Psoas muscle (tissue), 8 donors: ENCODE results near the gene CRYGS. TPM values are rescaled to one million over a fixed set of nuclear protein-coding genes. Genes with fewer than 3 reads are reported as not detected.

Experiments
- ATAC-seq, 4 donors: fragments of 200-7000 bp; cut with Tn5 transposase; one replicate each; pipeline ENCODE4 v1.9.1; 2020; ENCODE audit warnings: moderate library complexity in 3 of 4, mild to moderate bottlenecking in 2 of 4
- DNase-seq, 2 donors: peaks; one replicate each; pipeline ENCODE4 v3.0.0-alpha.2; 2020
- H3K27ac ChIP-seq: fragments of 200-600 bp; one replicate; pipeline ENCODE4 v1.8.0; 2022
- H3K27me3 ChIP-seq, 3 donors: fragments of 200-600 bp in 1 of 3; one replicate each; pipeline versions ENCODE4 v1.6.1 to v1.8.0; 2013 to 2022; ENCODE audit warnings: low read length in 2 of 3, mild to moderate bottlenecking in 2 of 3, moderate library complexity in 1 of 3; ENCODE audit not compliant: insufficient read depth in 3 of 3
- H3K36me3 ChIP-seq, 2 donors: fragments of 200-600 bp in 1 of 2; one replicate each; pipeline versions ENCODE4 v1.6.1 to v1.8.0; 2013 to 2022; ENCODE audit warnings: low read depth in 1 of 2, mild to moderate bottlenecking in 1 of 2, moderate library complexity in 1 of 2; ENCODE audit not compliant: insufficient read depth in 1 of 2
- H3K4me1 ChIP-seq: fragments of 200-600 bp; one replicate; pipeline ENCODE4 v1.8.0; 2022
- H3K4me3 ChIP-seq: fragments of 200-600 bp; one replicate; pipeline ENCODE4 v1.8.0; 2022; ENCODE audit warnings: mild to moderate bottlenecking
- H3K9me3 ChIP-seq: fragments of 200-600 bp; one replicate; pipeline ENCODE4 v1.8.0; 2022
- CTCF ChIP-seq: fragments of 200-600 bp; IDR thresholded peaks from one replicate; pipeline ENCODE4 v1.8.0; 2022; ENCODE audit warnings: antibody characterized with exemption
- whole genome bisulfite sequencing, 3 donors: extraction: QIAGEN DNeasy Blood & Tissue Kit; methylation state at CpG; one replicate each; pipeline versions ENCODE4 v1.1.6 to v1.1.7; 2013; 5-methylcytosine and 5-hydroxymethylcytosine counted together
- intact Hi-C, 2 donors: fragments of 100-400 bp; cut with DNase I; formaldehyde crosslinking; loops; one replicate each; pipeline versions ENCODE4 v1.11.0 to v1.14.2; 2022
- polyA plus RNA-seq, 3 donors: library from polyadenylated mRNA; stranded (reverse); fragments of 200-250 nt; gene quantifications; one replicate each; pipeline ENCODE4 v1.2.3, GENCODE V29; 2013
- total RNA-seq, 4 donors: library from RNA; stranded (reverse); fragmentation: NEBNext Ultra II Directional in 2 of 4; extraction: Animal tissue kit (Norgen Biotek cat#: 25700) in 2 of 4; gene quantifications; one replicate each; pipeline versions ENCODE4 v1.2.1 to v1.2.4, GENCODE V29; 2021 to 2023
- donor health status: healthy with polysubstance abuse.
- donor health status: DM: no; HTN: no; CAD: no; lungs with moderate emphysema.
- donor health status: Bipolar disorder and iron deficiency.
- donor health status: healthy.
- donor health status: DM: yes; HTN: yes; CAD: no.
- donor health status: DM: no; HTN: no; CAD: no.
- donor health status: DM: no; HTN: no; CAD: no.
- donor health status: DM: yes; HTN: yes; CAD: no.

The CRYGS gene
- total and polyA plus RNA-seq, 7 donors = 0.30 to 1.0 (median 0.56) TPM

DNA sequence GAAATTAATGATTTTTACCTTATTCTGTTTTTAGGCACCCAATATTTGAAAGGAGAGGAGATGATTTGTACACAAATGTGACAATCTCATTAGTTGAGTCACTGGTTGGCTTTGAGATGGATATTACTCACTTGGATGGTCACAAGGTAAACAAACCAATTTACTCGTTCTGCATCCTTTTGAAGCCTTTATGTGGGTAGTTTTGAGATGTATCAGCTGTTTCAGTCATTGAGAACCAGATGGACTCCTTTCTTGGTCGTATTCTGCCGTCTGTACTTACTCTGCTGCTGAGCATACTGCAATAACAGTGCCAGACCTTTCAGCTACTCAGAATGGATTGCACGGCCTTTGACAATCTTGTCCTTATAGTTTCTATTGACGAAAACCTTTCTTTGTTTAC lies 39.7 kb upstream of the CRYGS start:
- intact Hi-C loops = no loop called here
- no peak for DNase-seq
- Histone ChIP-seq H3K9me3 (no peaks in the 10 kb centered on the region), H3K4me3 (no peak overlapping the region), H3K27ac (no peak overlapping the region), H3K4me1 (no peaks in the 10 kb centered on the region), H3K27me3 (no peaks in the 10 kb centered on the region), H3K36me3 (peaks cover 14 to 76% of the 10 kb centered on the region in 2 donors)
- 72 to 79% (median 75%) methylated on average over 5 of the region's 5 CpGs for WGBS, 3 donors
- no peak for TF ChIP-seq CTCF
- ATAC-seq = no peak

DNA sequence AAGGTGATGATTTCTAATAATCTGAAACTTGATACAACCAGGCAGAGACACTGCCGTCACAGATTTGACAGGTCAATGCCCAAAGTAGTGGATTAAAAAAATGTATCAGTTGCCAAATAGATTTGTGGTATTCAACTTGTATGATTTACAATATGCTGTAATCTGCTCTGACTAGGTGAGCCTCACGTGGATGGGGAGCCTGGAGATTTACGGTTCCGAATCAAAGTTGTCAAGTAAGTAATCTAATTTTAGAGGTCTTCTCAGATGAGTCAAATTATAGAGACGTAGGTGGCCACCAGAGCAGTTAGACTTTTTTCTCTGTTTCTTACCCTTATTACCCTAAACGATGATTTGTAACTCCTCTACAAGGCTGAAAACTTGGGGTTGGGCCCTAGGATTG lies 38.4 kb upstream of the CRYGS start:
- H3K36me3 ChIP-seq = peaks cover 14 to 89% of the 10 kb centered on the region in 2 donors
- ATAC-seq = no peak
- no peaks in the 10 kb centered on the region for H3K4me1 ChIP-seq
- H3K9me3 ChIP-seq = no peaks in the 10 kb centered on the region
- H3K27me3 ChIP-seq = no peaks in the 10 kb centered on the region
- H3K4me3 ChIP-seq = no peak overlapping the region
- DNase-seq = no peak
- no peak for TF ChIP-seq CTCF
- no peak overlapping the region for H3K27ac ChIP-seq
- 88 to 93% (median 92%) methylated on average over 6 of the region's 6 CpGs for WGBS, 3 donors
- intact Hi-C loops = no loop called here

DNA sequence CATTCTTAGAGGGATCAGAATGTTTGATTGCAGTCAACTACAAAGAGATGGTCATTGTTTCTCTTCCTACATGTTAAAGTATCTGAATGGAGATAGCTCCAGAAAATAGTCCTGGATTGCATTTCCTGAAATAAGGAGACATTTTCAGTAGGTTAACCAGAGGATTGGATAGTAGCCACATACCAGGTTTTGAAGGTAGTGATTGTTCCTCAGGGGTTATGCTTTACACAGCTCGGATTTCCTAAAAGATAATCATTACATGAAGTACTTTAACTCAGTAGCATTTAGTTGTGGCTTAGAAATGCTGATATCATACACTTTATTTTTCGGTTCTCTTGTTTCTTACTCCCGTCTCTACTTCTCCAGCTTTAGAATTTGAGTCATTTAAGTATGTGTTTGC lies 36.6 kb upstream of the CRYGS start:
- intact Hi-C loops = no loop called here
- Histone ChIP-seq H3K27ac (no peak overlapping the region), H3K4me3 (no peak overlapping the region), H3K36me3 (peaks cover 14 to 100% of the 10 kb centered on the region in 2 donors), H3K27me3 (no peaks in the 10 kb centered on the region), H3K4me1 (no peaks in the 10 kb centered on the region), H3K9me3 (no peaks in the 10 kb centered on the region)
- no peak for DNase-seq
- no peak for ATAC-seq
- WGBS, 3 donors = 90 to 93% (median 93%) methylated on average over 3 of the region's 3 CpGs
- TF ChIP-seq CTCF = no peak

DNA sequence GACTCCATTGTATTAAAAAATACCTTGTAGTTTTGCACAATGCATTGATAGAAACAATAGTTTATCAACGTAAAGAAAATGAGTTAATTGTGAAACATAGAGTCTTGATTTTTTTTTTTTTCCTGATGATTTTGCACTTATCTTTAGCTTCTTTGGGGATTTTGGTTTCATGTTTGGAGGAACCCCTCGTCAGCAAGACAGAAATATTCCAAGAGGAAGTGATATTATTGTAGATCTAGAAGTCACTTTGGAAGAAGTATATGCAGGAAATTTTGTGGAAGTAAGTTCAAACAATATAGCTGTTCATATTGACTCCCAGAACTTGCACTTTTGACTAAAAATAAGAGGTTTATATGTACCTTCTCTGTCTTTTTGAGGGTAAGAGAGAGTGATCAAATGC lies 33.3 kb upstream of the CRYGS start:
- DNase-seq (no peak), ATAC-seq (no peak)
- no peak overlapping the region for H3K4me3 ChIP-seq
- no peaks in the 10 kb centered on the region for H3K27me3 ChIP-seq
- H3K9me3 ChIP-seq = no peaks in the 10 kb centered on the region
- no peak for TF ChIP-seq CTCF
- WGBS, 3 donors = 70 to 84% (median 83%) methylated on average over 2 of the region's 2 CpGs
- H3K36me3 ChIP-seq = peaks cover 7 to 100% of the 10 kb centered on the region in 2 donors
- H3K27ac ChIP-seq = no peak overlapping the region
- intact Hi-C loops = no loop called here
- no peaks in the 10 kb centered on the region for H3K4me1 ChIP-seq

- 65 to 84% (median 78%) methylated on average over 2 of the region's 2 CpGs for WGBS, 3 donors
- intact Hi-C loops = loop anchor here in 1 of 2 donors (5.0 kb wide), 1 partner anchor 211 kb away; the partner anchor contains the start of gene EIF4A2
- H3K4me3 ChIP-seq = peak overlapping the region; percentile 87
- TF ChIP-seq CTCF = no peak
- ATAC-seq (no peak), DNase-seq (no peak)
- H3K36me3 ChIP-seq = peaks cover 7 to 47% of the 10 kb centered on the region in 2 donors
- H3K27ac ChIP-seq = no peak overlapping the region
- H3K4me1 ChIP-seq = peaks cover 19% of the 10 kb centered on the region
- H3K27me3 ChIP-seq = no peaks in the 10 kb centered on the region
- H3K9me3 ChIP-seq = no peaks in the 10 kb centered on the region
Observed at GRCh38 chr3:186571644-186572013, 27.4 kb upstream of the CRYGS start.
